Stimulated activated CD8-positive, alpha-beta memory T cell treated with anti-CD3 and anti-CD28 coated beads, Interleukin-4, amount 100 ng/mL, for 48 hours (primary cell): ENCODE measurements around the gene FLT3LG.
A peak's percentile ranks its signal among the peaks of the same experiment; 100 is the strongest.
"Not testable (repeated sequence)": the region's sequence is repeated elsewhere in the genome, so short reads cannot be mapped to it uniquely, and the experiment has no call there.

Experiments
- DNase-seq: peaks from one replicate; pipeline ENCODE4 v3.0.0-alpha.2; 2020

The FLT3LG gene

DNA sequence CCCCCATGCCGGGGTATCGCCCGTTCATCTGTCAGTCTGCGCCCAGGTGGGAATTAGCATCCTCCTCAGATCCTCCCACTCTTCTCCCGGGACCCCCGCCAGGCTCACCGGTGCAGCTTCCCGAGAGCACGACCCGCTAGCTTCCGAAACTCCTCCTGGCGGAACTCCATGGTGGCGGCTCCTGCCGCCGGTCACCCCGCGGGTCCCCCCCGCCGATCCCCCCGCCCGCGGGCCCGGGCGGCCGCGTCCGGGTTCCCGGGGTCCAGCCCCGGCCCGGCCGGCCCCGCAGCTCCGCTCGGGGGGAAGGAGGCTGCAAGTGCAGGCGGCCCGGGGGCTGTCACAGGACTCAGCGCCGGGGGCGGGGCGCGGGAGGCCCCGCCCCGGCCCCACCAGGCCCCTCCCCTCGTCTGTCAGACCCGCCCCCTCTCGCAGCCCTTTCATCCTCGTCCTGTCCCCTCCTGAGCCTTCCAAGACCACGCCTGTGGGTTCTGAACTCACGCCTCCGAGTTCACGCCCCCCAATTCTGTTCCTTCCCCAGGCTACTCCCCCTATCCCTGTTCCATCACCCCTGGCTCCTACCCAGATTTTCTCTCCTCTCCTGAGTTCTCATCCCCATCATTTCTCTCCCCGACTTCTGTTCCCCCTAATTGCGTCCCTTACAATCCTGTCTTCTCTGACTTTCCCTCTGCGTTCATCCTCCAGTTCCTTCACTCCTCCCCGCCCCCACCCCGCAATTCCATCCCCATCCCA, 32.6 kb upstream of the FLT3LG start, which contains the start of gene SLC17A7:
TSS of gene SLC17A7 (minus strand) at position 318 of the 750 bp plus-strand sequence. CDS start at position 170, 148 bp downstream.
- peak; percentile 70 for DNase-seq

DNA sequence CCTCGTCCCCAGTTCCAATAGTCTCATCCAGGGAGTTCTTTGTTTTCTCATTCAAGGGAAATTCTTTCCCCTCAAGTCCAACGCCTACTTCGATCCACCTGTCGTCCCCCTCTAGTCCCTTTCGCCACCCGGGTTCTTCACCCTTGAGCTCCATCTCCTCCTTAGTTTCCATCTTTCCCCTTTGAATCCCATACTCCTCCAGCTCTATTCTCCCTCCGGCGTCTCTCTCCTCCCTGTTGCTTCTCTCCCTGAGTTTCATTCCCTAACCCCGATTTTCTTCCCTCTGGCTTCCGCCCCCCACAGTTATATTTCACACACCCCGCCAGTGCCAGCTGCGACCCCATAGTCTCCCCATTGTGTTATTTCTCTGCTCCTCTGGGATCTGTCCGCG, 32.1 kb upstream of the FLT3LG start:
- no peak for DNase-seq

GRCh38 chr19:49442354-49442753, 31.7 kb upstream of the FLT3LG start:
- DNase-seq: peak; percentile 48

GRCh38 chr19:49442771-49443365, 31.1 kb upstream of the FLT3LG start:
- peak; percentile 87 for DNase-seq

DNA sequence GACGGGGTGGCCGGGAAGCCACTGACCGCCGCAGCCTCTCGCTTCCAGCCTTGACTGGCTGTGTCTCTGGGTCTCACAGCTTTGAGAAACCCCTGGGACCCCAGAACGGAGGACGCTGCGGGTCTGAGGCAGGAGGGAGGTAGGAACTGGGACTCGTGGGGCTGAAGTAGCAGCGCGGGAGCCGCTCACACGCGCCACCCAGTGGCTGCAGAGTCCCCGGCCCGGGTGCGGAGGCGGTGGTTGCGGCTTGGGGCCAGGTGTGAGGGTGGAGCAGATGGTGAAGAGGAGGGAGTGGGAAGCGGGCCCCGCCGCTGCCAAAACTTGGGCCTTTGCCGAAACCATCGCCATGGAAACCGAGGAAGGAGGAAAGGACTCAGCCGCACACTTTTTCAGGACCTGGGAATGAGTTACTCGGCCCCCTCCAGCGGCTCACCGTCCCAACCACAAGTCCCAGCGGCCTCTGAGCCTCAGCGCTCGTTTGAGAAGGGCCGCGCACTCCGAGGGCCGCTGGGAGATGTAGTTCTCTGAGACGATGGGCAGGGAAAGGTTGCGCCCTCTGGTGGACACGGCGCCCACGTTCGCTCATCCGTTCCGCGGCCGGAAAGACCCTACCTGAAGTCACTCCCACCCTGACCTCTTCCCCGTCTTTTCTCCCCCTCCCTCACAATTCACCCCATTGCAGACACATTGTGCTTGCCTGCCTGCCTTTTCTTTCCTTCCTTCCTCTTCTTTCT, 30.5 kb upstream of the FLT3LG start:
- DNase-seq: peak; percentile 96

DNA sequence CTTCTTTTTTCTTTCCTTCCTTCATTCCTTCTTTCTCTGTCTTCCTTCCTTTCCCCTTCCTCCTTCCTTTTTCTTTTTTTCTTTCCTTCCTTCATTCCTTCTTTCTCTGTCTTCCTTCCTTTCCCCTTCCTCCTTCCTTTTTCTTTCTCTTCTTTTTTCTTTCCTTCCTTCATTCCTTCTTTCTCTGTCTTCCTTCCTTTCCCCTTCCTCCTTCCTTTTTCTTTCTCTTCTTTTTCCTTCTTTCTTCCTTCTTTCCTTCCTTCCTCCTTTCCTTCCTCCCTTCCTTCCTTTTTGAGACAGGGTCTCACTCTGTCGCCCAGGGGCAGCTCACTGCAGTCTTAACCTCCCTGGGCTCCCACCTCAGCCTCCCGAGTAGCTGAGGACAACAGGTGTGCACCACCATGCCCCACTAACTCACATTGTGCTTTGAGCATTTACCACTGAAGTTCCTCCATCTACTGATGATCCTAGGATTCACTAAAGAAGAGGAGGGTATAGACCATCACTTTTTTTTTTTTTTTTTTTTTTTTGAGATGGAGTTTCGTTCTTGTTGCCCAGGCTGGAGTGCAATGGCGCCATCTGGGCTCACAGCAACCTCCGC, 29.8 kb upstream of the FLT3LG start:
- not testable (repeated sequence) for DNase-seq

GRCh38 chr19:49445997-49446396, 28.0 kb upstream of the FLT3LG start:
- no peak for DNase-seq

DNA sequence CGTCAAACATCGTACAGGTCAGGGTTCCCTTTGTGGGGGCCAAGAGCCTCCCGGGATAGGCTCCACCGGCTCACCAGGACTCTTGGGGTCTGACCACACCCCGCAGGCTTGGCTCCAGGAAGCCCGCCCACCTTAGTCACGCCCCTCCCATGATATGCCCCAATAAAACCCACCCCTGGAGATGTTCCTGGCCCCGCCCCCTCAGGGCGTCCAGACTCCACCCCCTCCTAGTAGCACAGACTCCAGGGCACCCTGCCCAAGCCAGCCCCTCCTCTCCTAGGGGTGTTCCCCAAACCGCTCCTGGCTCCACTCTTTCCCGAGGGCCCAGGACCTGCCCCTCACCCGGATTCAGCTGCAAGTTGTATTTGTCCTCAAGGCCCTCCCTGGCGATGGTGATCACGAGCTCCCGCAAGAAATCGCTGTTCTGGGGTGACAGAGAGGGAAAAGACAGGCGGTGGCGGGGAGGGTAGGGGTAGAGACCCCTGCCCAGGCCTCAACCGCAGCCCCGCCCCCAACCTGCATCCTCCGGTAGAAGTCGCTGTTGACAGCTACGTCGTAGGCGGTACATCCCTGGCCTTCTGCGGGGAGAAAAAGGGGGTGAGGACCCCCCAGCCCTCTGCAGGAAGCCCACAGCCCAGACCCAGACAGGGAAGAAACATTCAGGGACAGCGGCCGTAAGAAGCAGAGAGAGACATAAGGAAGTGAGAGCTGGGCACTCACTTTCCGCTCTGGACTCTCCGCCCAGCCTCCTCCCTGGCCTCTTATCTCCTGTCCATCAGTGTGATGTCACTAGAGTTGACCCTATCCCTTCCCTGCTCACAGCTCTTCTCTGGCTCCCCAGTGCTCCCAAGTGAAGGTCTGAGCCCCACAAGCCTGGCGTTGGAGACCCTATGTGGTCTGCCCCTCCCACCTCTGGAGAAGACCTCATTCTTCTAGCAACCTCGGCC, 26.3 kb upstream of the FLT3LG start:
- DNase-seq: peak; percentile 75

DNA sequence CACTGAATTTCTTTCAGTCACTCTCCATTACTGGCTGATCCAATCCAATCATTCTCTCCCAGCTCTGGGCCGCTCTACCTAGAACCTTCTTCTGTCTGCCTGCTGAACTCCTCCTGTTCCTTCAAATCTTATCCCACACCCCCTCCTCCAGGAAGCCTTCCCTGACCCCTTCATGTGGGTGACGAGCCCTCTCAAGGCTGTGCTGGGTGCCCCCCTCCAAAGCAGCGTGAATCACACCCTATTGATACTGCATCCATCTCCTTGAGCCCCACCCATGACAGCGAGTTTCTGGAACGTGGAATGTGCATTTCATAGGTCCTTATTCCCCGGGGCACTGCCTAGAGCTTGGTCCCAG, 25.6 kb upstream of the FLT3LG start:
- DNase-seq: no peak

GRCh38 chr19:49450405-49450804, 23.6 kb upstream of the FLT3LG start:
- DNase-seq: no peak

GRCh38 chr19:49451430-49452181, 22.4 kb upstream of the FLT3LG start, which contains the start of gene PIH1D1:
Gene PIH1D1 (minus strand): TSS chr19:49451814. CDS start chr19:49451574, 240 bp downstream.
- peak; percentile 95 for DNase-seq

- DNase-seq: peak; percentile 98
Observed at GRCh38 chr19:49453013-49453756, 20.8 kb upstream of the FLT3LG start, which contains the start of gene ALDH16A1. Gene ALDH16A1 (plus strand): TSS chr19:49453225. CDS start chr19:49453332, 107 bp downstream.

- DNase-seq: no peak
Observed at GRCh38 chr19:49453757-49454240, 20.2 kb upstream of the FLT3LG start.

GRCh38 chr19:49455773-49456172, 18.2 kb upstream of the FLT3LG start:
- no peak for DNase-seq

DNA sequence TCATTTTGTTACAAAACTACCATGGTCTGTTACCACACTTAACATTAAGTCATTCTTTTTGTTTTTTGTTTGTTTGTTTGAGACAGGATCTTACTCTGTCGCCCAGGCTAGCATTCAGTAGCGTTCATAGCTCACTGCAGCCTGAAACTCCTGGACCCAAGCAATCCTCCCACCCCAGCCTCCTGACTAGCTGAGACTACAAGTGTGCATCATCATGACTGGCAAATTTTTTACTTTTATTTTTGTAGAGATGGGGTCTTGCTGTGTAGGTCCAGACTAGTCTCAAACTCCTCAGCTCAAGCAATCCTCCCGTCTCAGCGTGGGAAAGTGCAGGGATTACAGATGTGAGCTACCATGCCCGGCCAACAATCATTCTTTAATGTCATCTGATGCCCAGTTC, 17.7 kb upstream of the FLT3LG start:
- DNase-seq: no peak

DNA sequence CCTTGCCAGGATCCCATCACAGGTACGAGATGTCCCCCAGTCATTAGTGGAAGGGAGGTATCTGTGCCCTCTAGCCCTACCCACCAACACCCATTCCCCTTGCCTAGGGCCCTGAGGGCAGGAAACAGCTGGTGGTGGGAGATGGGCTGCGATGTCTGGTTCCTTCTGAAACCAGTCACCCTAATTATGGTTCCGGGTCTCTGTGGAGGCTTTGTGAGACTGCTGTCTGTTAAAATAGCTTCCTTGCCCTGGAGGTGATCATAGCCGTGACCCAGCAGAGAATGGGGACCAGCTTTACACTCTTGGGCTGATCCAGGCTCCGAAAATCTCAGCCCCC, 15.5 kb upstream of the FLT3LG start:
- no peak for DNase-seq

DNA sequence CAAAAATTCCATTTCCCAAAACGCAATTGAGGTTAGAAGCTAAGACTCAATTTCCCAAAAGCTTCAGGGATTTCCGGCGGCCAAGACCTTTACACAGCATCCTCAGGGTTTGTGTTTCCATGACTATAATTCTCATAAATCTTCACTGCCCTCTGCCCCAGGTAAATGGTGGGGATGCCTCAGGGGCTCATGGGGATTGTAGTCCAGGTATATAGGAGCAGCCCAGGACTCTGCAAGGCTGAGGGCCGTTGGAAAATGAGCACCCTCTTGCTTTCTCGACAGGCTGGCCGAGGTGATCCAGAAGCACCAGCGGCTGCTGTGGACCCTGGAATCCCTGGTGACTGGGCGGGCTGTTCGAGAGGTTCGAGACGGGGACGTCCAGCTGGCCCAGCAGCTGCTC, 14.6 kb upstream of the FLT3LG start:
- no peak for DNase-seq

DNA sequence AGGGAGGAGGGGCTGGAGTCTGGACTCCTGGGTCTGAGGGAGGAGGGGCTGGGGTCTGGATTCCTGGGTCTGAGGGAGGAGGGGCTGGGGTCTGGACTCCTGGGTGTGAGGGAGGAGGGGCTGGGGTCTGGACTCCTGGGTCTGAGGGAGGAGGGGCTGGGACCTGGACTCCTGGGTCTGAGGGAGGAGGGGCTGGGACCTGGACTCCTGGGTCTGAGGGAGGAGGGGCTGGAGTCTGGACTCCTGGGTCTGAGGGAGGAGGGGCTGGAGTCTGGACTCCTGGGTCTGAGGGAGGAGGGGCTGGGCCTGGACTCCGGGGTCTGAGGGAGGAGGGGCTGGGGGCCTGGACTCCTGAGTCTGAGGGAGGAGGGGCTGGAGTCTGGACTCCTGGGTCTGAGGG, 12.9 kb upstream of the FLT3LG start:
- not testable (repeated sequence) for DNase-seq

GRCh38 chr19:49461656-49462055, 12.4 kb upstream of the FLT3LG start:
- no peak for DNase-seq

GRCh38 chr19:49462492-49462891, 11.5 kb upstream of the FLT3LG start:
- no peak for DNase-seq
